H9 (cell line): ENCODE results near the gene ATXN10. TPM values are rescaled to one million over a fixed set of nuclear protein-coding genes. Genes with fewer than 3 reads are reported as not detected.

Source experiments
- DNase-seq: peaks from one replicate; pipeline ENCODE4 v3.0.0-alpha.2; 2017
- H2AFZ ChIP-seq: one replicate; pipeline ENCODE4 v1.6.1; 2013; ENCODE audit warnings: mild to moderate bottlenecking, low read length, control low read depth, moderate library complexity
- H2AK5ac ChIP-seq: 2 replicates; pipeline ENCODE4 v1.6.1; 2013; ENCODE audit warnings: low read length, control low read depth, mixed read lengths; ENCODE audit not compliant: insufficient read length
- H2BK120ac ChIP-seq: one replicate; pipeline ENCODE4 v1.6.1; 2013; ENCODE audit warnings: low read depth, mild to moderate bottlenecking, low read length, control low read depth, inconsistent platforms; ENCODE audit not compliant: poor library complexity, severe bottlenecking
- H2BK12ac ChIP-seq: 2 replicates; pipeline ENCODE4 v1.6.1; 2013; ENCODE audit warnings: low read length, control low read depth, mixed read lengths, low read depth; ENCODE audit not compliant: insufficient read length
- H2BK15ac ChIP-seq: 2 replicates; pipeline ENCODE4 v1.6.1; 2013; ENCODE audit warnings: low read depth, low read length, control low read depth
- H2BK20ac ChIP-seq: one replicate; pipeline ENCODE4 v1.6.1; 2013; ENCODE audit warnings: low read depth, mild to moderate bottlenecking, low read length, control low read depth, inconsistent platforms; ENCODE audit not compliant: poor library complexity, severe bottlenecking
- H2BK5ac ChIP-seq: 2 replicates; pipeline ENCODE4 v1.6.1; 2013; ENCODE audit warnings: low read length, control low read depth, mixed read lengths; ENCODE audit not compliant: insufficient read length
- H3K14ac ChIP-seq: 2 replicates; pipeline ENCODE4 v1.6.1; 2013; ENCODE audit warnings: low read length, control low read depth; ENCODE audit not compliant: insufficient read depth
- H3K18ac ChIP-seq: 2 replicates; pipeline ENCODE4 v1.6.1; 2013; ENCODE audit warnings: low read depth, mild to moderate bottlenecking, mixed read lengths, low read length, control low read depth; ENCODE audit not compliant: insufficient read length
- H3K23ac ChIP-seq: 2 replicates; pipeline ENCODE4 v1.6.1; 2013; ENCODE audit warnings: low read length, control low read depth, mixed read lengths, low read depth; ENCODE audit not compliant: insufficient read length
- H3K23me2 ChIP-seq: 2 replicates; pipeline ENCODE4 v1.6.1; 2013; ENCODE audit warnings: low read depth, mild to moderate bottlenecking, mixed read lengths, low read length, control low read depth; ENCODE audit not compliant: insufficient read length, poor library complexity, severe bottlenecking
- H3K27ac ChIP-seq: 2 replicates; pipeline ENCODE4 v1.5.1; 2013; ENCODE audit warnings: low read length, control low read depth, mixed read lengths, low read depth; ENCODE audit not compliant: insufficient read length
- H3K27me3 ChIP-seq: 2 replicates; pipeline ENCODE4 v1.6.1; 2013; ENCODE audit warnings: low read length, control low read depth, inconsistent platforms; ENCODE audit not compliant: insufficient read depth
- H3K4ac ChIP-seq: 2 replicates; pipeline ENCODE4 v1.6.1; 2013; ENCODE audit warnings: low read depth, mild to moderate bottlenecking, control low read depth, inconsistent platforms, low read length, moderate library complexity
- H3K4me1 ChIP-seq: 2 replicates; pipeline ENCODE4 v1.6.1; 2013; ENCODE audit warnings: low read length, control low read depth, inconsistent platforms; ENCODE audit not compliant: insufficient read depth
- H3K4me2 ChIP-seq: 2 replicates; pipeline ENCODE4 v1.6.1; 2013; ENCODE audit warnings: low read length, control low read depth, mixed read lengths; ENCODE audit not compliant: insufficient read length, insufficient read depth
- H3K56ac ChIP-seq: 2 replicates; pipeline ENCODE4 v1.6.1; 2013; ENCODE audit warnings: low read depth, mild to moderate bottlenecking, mixed read lengths, low read length, control low read depth; ENCODE audit not compliant: insufficient read length
- H3K79me1 ChIP-seq: 2 replicates; pipeline ENCODE4 v1.6.1; 2013; ENCODE audit warnings: low read depth, mild to moderate bottlenecking, moderate library complexity, low read length, control low read depth, inconsistent platforms; ENCODE audit not compliant: insufficient read depth, poor library complexity, severe bottlenecking
- H3K79me2 ChIP-seq: 2 replicates; pipeline ENCODE4 v1.6.1; 2013; ENCODE audit warnings: low read length, control low read depth, inconsistent platforms; ENCODE audit not compliant: insufficient read depth
- H3K9ac ChIP-seq: 2 replicates; pipeline ENCODE4 v1.6.1; 2013; ENCODE audit warnings: low read length, control low read depth, mixed read lengths; ENCODE audit not compliant: insufficient read length; ENCODE audit errors: extremely low read depth
- H3K9me3 ChIP-seq: one replicate; pipeline ENCODE4 v1.6.1; 2013; ENCODE audit warnings: low read depth, low read length, inconsistent platforms; ENCODE audit not compliant: control insufficient read depth
- H3T11ph ChIP-seq: one replicate; pipeline ENCODE4 v1.6.1; 2013; ENCODE audit warnings: mild to moderate bottlenecking, low read length, control low read depth, inconsistent platforms
- H4K20me1 ChIP-seq: one replicate; pipeline ENCODE4 v1.6.1; 2013; ENCODE audit not compliant: control insufficient read depth, insufficient read length, insufficient read depth
- H4K5ac ChIP-seq: 2 replicates; pipeline ENCODE4 v1.6.1; 2013; ENCODE audit warnings: low read depth, mild to moderate bottlenecking, mixed read lengths, low read length, control low read depth; ENCODE audit not compliant: insufficient read length
- H4K8ac ChIP-seq: replicated peaks from 2 replicates; pipeline ENCODE4 v1.6.1; 2013; ENCODE audit warnings: low read length, control low read depth, mixed read lengths, low read depth; ENCODE audit not compliant: insufficient read length
- H4K91ac ChIP-seq: 2 replicates; pipeline ENCODE4 v1.6.1; 2013; ENCODE audit warnings: low read depth, mild to moderate bottlenecking, moderate library complexity, mixed read lengths, low read length, control low read depth; ENCODE audit not compliant: insufficient read length
- H3K27ac Mint-ChIP-seq, 3 experiments: 2 replicates in 2 of 3; 3 replicates in 1 of 3; pipeline ENCODE4 v1.8.0; 2020 to 2021; ENCODE audit warnings: mixed read lengths in 3 of 3, mild to moderate bottlenecking in 1 of 3, moderate library complexity in 1 of 3
- H3K27me3 Mint-ChIP-seq: 2 replicates; pipeline ENCODE4 v1.8.0; 2021; ENCODE audit warnings: low read depth, mild to moderate bottlenecking, moderate library complexity, mixed read lengths
- H3K36me3 Mint-ChIP-seq, 3 experiments: 2 replicates in 2 of 3; 3 replicates in 1 of 3; pipeline ENCODE4 v1.8.0; 2020 to 2021; ENCODE audit warnings: low read depth in 3 of 3, mixed read lengths in 3 of 3; ENCODE audit not compliant: insufficient read depth in 1 of 3
- H3K4me1 Mint-ChIP-seq, 2 experiments: 2 replicates each; pipeline ENCODE4 v1.8.0; 2020; ENCODE audit warnings: mixed read lengths in 2 of 2
- H3K4me3 Mint-ChIP-seq, 2 experiments: 2 replicates in 1 of 2; 3 replicates in 1 of 2; pipeline ENCODE4 v1.8.0; 2020 to 2021; ENCODE audit warnings: mild to moderate bottlenecking in 2 of 2, mixed read lengths in 2 of 2, moderate library complexity in 1 of 2
- H3K9me3 Mint-ChIP-seq, 2 experiments: 2 replicates in 1 of 2; 3 replicates in 1 of 2; pipeline ENCODE4 v1.8.0; 2020; ENCODE audit warnings: mild to moderate bottlenecking in 2 of 2, mixed read lengths in 2 of 2, moderate library complexity in 1 of 2
- CTCF ChIP-seq: fragments of 200-600 bp; sonication (generic); conservative IDR thresholded peaks from 3 replicates; pipeline ENCODE4 v1.8.0; 2021; ENCODE audit warnings: antibody characterized with exemption, mild to moderate bottlenecking
- WGBS: extraction: QIAGEN DNeasy Blood & Tissue Kit; methylation state at CpG from one replicate; pipeline ENCODE4 v1.1.7; 2013; ENCODE audit warnings: missing lambda C conversion rate, low lambda C conversion rate, mixed read lengths; ENCODE audit not compliant: insufficient read length; ENCODE audit errors: extremely low coverage; 5-methylcytosine and 5-hydroxymethylcytosine counted together
- total RNA-seq: library from RNA; stranded (reverse); gene quantifications from 2 replicates; pipeline ENCODE4 v1.2.1, GENCODE V29; 2021

ATXN10 gene
- total RNA-seq, 1 experiment from 2014 or later: 210 TPM

DNA sequence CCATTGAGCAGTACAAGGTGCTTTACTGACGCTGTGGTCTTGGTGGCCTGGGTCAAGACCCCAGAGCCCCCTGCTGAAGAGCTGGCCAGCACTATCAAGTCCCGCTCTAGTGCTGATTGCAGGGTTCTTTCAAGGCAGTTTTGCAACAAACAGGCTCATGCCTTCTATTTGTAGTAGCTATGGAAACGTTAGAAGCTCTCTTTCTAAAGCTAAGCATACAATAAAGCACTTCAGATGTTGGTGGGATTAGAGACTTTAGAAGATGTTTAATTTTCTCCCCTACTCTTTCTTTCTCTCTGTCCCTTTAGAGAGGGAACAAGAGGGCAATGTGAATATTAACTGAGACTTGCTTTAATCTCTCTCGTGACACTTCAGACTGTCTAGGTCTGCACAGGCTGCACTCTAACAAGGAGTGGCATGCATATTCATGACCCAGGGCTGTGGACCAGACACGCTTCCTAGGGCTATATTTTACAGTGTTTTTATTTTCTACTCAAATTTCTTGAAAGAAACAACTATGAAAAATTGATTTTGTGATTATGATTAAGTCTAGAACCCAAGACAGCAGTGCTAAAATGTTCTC is 166.8 kb downstream of the ATXN10 start:
- Mint-ChIP-seq H3K4me3 (no peak overlapping the region), H3K4me1 (peaks cover 16 to 18% of the 10 kb centered on the region in 2 experiments)

More for the DNA sequence above, 166.8 kb downstream of the ATXN10 start:
- no peak overlapping the region for H2BK15ac ChIP-seq
- H3K4ac ChIP-seq: no peak overlapping the region
- no peaks in the 10 kb centered on the region for H3K27me3 ChIP-seq
- no peak overlapping the region for H2BK12ac ChIP-seq
- no peaks in the 10 kb centered on the region for H3K9me3 ChIP-seq
- no peak overlapping the region for H3K18ac ChIP-seq
- WGBS: no CpG with 5 or more reads among the region's 5 CpGs
- H2AK5ac ChIP-seq: no peak overlapping the region
- TF ChIP-seq CTCF: no peak
- H3K14ac ChIP-seq: no peak overlapping the region
- no peak overlapping the region for H3K56ac ChIP-seq
- H3T11ph ChIP-seq: no peak overlapping the region
- H2BK20ac ChIP-seq: no peak overlapping the region
- H3K27ac Mint-ChIP-seq: peak overlapping the region in 1 of 3 experiments; percentile 37; a peak in 1 of 7 replicates
- no peak overlapping the region for H2AFZ ChIP-seq
- H4K5ac ChIP-seq: no peak overlapping the region
- H3K4me2 ChIP-seq: no peak overlapping the region
- H2BK5ac ChIP-seq: no peak overlapping the region
- no peak overlapping the region for H4K91ac ChIP-seq
- no peaks in the 10 kb centered on the region for H4K20me1 ChIP-seq
- H3K4me1 ChIP-seq: no peaks in the 10 kb centered on the region
- DNase-seq: no peak
- H3K27ac ChIP-seq: no peak overlapping the region
- no peaks in the 10 kb centered on the region for H3K23me2 ChIP-seq
- H3K9me3 Mint-ChIP-seq: no peaks in the 10 kb centered on the region
- H3K79me2 ChIP-seq: no peaks in the 10 kb centered on the region
- no peaks in the 10 kb centered on the region for H3K79me1 ChIP-seq
- peaks cover 0 to 3% (median 2%) of the 10 kb centered on the region in 3 experiments; a peak in 2 of 7 replicates for H3K36me3 Mint-ChIP-seq
- H3K27me3 Mint-ChIP-seq: no peaks in the 10 kb centered on the region
- H2BK120ac ChIP-seq: no peak overlapping the region
- H3K9ac ChIP-seq: no peak overlapping the region
- no peak overlapping the region for H3K23ac ChIP-seq
- H4K8ac ChIP-seq: no peak overlapping the region
